PC-3 (cell line): Measurements from ENCODE around the gene PRPF40A. TPM values are rescaled to one million over a fixed set of nuclear protein-coding genes. Genes with fewer than 3 reads are reported as not detected.

Experiments used
- ATAC-seq: fragments of 200-7000 bp; cut with Tn5 transposase; 2 replicates; pipeline ENCODE4 v1.9.1; 2020; ENCODE audit warnings: mild to moderate bottlenecking, moderate library complexity
- BruUV-seq: library from RNA; stranded (reverse); fragments of 400-500 nt; replicated peaks from 2 replicates; lab custom pipeline; 2021; lab: Mats Ljungman, UMichigan
- CTCF ChIA-PET: fragments of 300-600 bp; sonication (Branson Sonifier 250); formaldehyde crosslinking; loops from one replicate; lab custom pipeline; 2022; ENCODE audit warnings: antibody characterized with exemption; lab: Charles Lee
- POLR2A ChIA-PET: fragments of 300-600 bp; sonication (Branson Sonifier 250); formaldehyde crosslinking; loops from one replicate; lab custom pipeline; 2022; ENCODE audit warnings: antibody characterized with exemption; ENCODE audit not compliant: unreplicated experiment; lab: Charles Lee
- DNase-seq: peaks from one replicate; pipeline ENCODE4 v3.0.0-alpha.2; 2015
- H2AFZ ChIP-seq: fragments of 300-600 bp; sonication (generic); 2 replicates; pipeline ENCODE4 v1.6.0; 2016; ENCODE audit warnings: antibody characterized with exemption, low read length
- H3F3A ChIP-seq: fragments of 300-600 bp; sonication (generic); one replicate; pipeline ENCODE4 v1.6.0; 2017; ENCODE audit warnings: antibody characterized with exemption, low read length, control low read depth, mild to moderate bottlenecking; ENCODE audit not compliant: unreplicated experiment
- H3K27ac ChIP-seq: fragments of 300-600 bp; sonication (generic); 2 replicates; pipeline ENCODE4 v1.5.1; 2016; ENCODE audit warnings: mild to moderate bottlenecking, low read length
- H3K27me3 ChIP-seq: fragments of 300-600 bp; sonication (generic); 2 replicates; pipeline ENCODE4 v1.6.1; 2016; ENCODE audit warnings: low read length, mixed read lengths
- H3K36me3 ChIP-seq: fragments of 300-600 bp; sonication (generic); 2 replicates; pipeline ENCODE4 v1.6.1; 2016; ENCODE audit warnings: low read depth, mixed run types, low read length, mixed read lengths
- H3K4me1 ChIP-seq: fragments of 300-600 bp; sonication (generic); 2 replicates; pipeline ENCODE4 v1.5.1; 2016; ENCODE audit warnings: low read length; ENCODE audit not compliant: insufficient read depth
- H3K4me2 ChIP-seq: fragments of 300-600 bp; sonication (generic); 2 replicates; pipeline ENCODE4 v1.6.0; 2016; ENCODE audit warnings: low read length
- H3K4me3 ChIP-seq: fragments of 300-600 bp; sonication (generic); 2 replicates; pipeline ENCODE4 v1.5.1; 2016; ENCODE audit warnings: mild to moderate bottlenecking, low read length, mixed read lengths
- H3K79me2 ChIP-seq: fragments of 300-600 bp; sonication (generic); 2 replicates; pipeline ENCODE4 v1.6.1; 2017; ENCODE audit warnings: low read length, mixed read lengths
- H3K9ac ChIP-seq: fragments of 300-600 bp; sonication (generic); 2 replicates; pipeline ENCODE4 v1.6.0; 2016; ENCODE audit warnings: mild to moderate bottlenecking, low read length
- H3K9me2 ChIP-seq: fragments of 300-600 bp; sonication (generic); replicated peaks from 2 replicates; pipeline ENCODE4 v1.6.1; 2016; ENCODE audit warnings: mixed run types, low read length, mixed read lengths
- H3K9me3 ChIP-seq: fragments of 300-600 bp; sonication (generic); 2 replicates; pipeline ENCODE4 v1.6.1; 2016; ENCODE audit warnings: low read length, mixed read lengths
- H4K20me1 ChIP-seq: fragments of 300-600 bp; sonication (generic); 2 replicates; pipeline ENCODE4 v1.6.1; 2016; ENCODE audit warnings: low read length, mixed read lengths
- CTCF ChIP-seq: fragments of 300-600 bp; sonication (generic); conservative IDR thresholded peaks from 2 replicates; pipeline ENCODE4 v1.5.1; 2017; ENCODE audit warnings: antibody characterized with exemption, low read depth, mild to moderate bottlenecking, low read length
- EZH2 ChIP-seq: fragments of 300-600 bp; sonication (generic); IDR thresholded peaks from one replicate; pipeline ENCODE4 v1.6.1; 2017; ENCODE audit warnings: antibody characterized with exemption, mild to moderate bottlenecking, low read length; ENCODE audit not compliant: unreplicated experiment
- EZH2phosphoT487 ChIP-seq: fragments of 300-600 bp; sonication (generic); IDR thresholded peaks from 2 replicates; pipeline ENCODE4 v1.6.1; 2018; ENCODE audit warnings: mild to moderate bottlenecking, antibody characterized with exemption, low read length, borderline replicate concordance
- intact Hi-C: fragments of 100-400 bp; cut with micrococcal nuclease; formaldehyde crosslinking; loops from 2 replicates; pipeline ENCODE4 v1.9.0; 2023
- total RNA-seq: library from RNA; depleted of rRNA; stranded (reverse); fragments of >200 nt; gene quantifications from 2 replicates; pipeline ENCODE4 v1.2.3, GENCODE V29; 2014

The PRPF40A gene
- total RNA-seq, 1 experiment from 2014 or later = 140 TPM

GRCh38 chr2:152708742-152709141, 8.5 kb downstream of the PRPF40A start:
- TF ChIP-seq EZH2phosphoT487 = no peak
- TF ChIP-seq EZH2 = no peak
- no peak for TF ChIP-seq CTCF
- Histone ChIP-seq H4K20me1 (peaks cover 60% of the 10 kb centered on the region), H3K4me1 (no peaks in the 10 kb centered on the region), H3K9me2 (no peaks in the 10 kb centered on the region), H3K4me2 (no peak overlapping the region), H3F3A (no peaks in the 10 kb centered on the region), H2AFZ (no peak overlapping the region), H3K9me3 (no peaks in the 10 kb centered on the region), H3K36me3 (peaks cover 65% of the 10 kb centered on the region), H3K27me3 (no peaks in the 10 kb centered on the region), H3K9ac (no peak overlapping the region), H3K79me2 (peaks cover 99% of the 10 kb centered on the region), H3K4me3 (no peak overlapping the region), H3K27ac (no peak overlapping the region)
- no peak for DNase-seq
- BruUV-seq = no TSS peak
- POLR2A ChIA-PET = interaction anchor here (0.6 kb wide), 1 partner anchor 1437 kb away, joined by 10 read pairs; no protein-coding TSS in a partner anchor
- intact Hi-C loops = no loop called here
- no peak for ATAC-seq
- CTCF ChIA-PET = no interaction called here

GRCh38 chr2:152706477-152707021, 10.7 kb downstream of the PRPF40A start:
- H2AFZ ChIP-seq = no peak overlapping the region
- peaks cover 99% of the 10 kb centered on the region for H3K79me2 ChIP-seq
- no peak overlapping the region for H3K9ac ChIP-seq
- TF ChIP-seq EZH2phosphoT487 (no peak), CTCF (no peak)
- ATAC-seq (no peak), DNase-seq (no peak)
- no peaks in the 10 kb centered on the region for H3K4me1 ChIP-seq
- ChIA-PET CTCF (no interaction called here), POLR2A (no interaction called here)
- H3K9me3 ChIP-seq = no peaks in the 10 kb centered on the region
- no peaks in the 10 kb centered on the region for H3K27me3 ChIP-seq
- no peak overlapping the region for H3K4me3 ChIP-seq
- H3K36me3 ChIP-seq = peaks cover 58% of the 10 kb centered on the region
- H3K27ac ChIP-seq = no peak overlapping the region
- no peak overlapping the region for H3K4me2 ChIP-seq
- H3K9me2 ChIP-seq = no peaks in the 10 kb centered on the region
- BruUV-seq = no TSS peak
- peaks cover 56% of the 10 kb centered on the region for H4K20me1 ChIP-seq
- intact Hi-C loops = no loop called here
- H3F3A ChIP-seq = no peaks in the 10 kb centered on the region

- ChIA-PET POLR2A (no interaction called here), CTCF (no interaction called here)
- intact Hi-C loops = no loop called here
- no peaks in the 10 kb centered on the region for H3K9me3 ChIP-seq
- peaks cover 22% of the 10 kb centered on the region for H3K36me3 ChIP-seq
- H3K9me2 ChIP-seq = no peaks in the 10 kb centered on the region
- no peaks in the 10 kb centered on the region for H3K4me1 ChIP-seq
- BruUV-seq = no TSS peak
- no peak overlapping the region for H3K4me2 ChIP-seq
- H3K27me3 ChIP-seq = no peaks in the 10 kb centered on the region
- H2AFZ ChIP-seq = no peak overlapping the region
- H3K9ac ChIP-seq = no peak overlapping the region
- DNase-seq = no peak
- H3K79me2 ChIP-seq = peaks cover 100% of the 10 kb centered on the region
- H3K27ac ChIP-seq = no peak overlapping the region
- TF ChIP-seq EZH2 = no peak
- TF ChIP-seq CTCF = no peak
- TF ChIP-seq EZH2phosphoT487 = no peak
- H3F3A ChIP-seq = no peaks in the 10 kb centered on the region
- no peak overlapping the region for H3K4me3 ChIP-seq
- ATAC-seq = no peak
- H4K20me1 ChIP-seq = peaks cover 54% of the 10 kb centered on the region
Observed at GRCh38 chr2:152701198-152701597, 16.1 kb downstream of the PRPF40A start.
